ENCODE results near the gene GSC2. TPM values are rescaled to one million over a fixed set of nuclear protein-coding genes. Genes with fewer than 3 reads are reported as not detected.
A peak's percentile ranks its signal among the peaks of the same experiment; 100 is the strongest.

GSC2 gene
- total and polyA plus RNA-seq, 9 of the 15 experiments (the other 6 are each of a cell fraction or from before 2014, with no cell fraction given) = not detected

DNA sequence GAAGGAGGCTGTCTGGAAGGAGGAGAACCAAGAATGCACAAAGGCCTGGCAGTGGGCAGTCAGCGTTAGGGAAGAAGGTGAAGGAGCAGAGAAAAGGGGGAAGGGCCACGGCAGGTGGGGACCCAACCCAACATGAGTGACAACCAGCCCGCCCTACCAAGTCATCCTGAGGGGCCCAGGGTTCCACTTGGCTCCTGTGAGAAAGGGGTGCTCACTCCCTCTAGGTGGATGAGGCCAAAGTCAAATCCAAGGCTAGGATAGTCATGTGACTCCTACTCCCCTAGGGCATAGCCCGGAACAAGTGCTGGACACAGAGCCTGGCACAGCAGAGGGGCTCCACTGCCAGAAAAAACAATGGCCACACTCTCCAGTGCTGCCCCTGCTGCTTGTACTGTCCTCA, 25.7 kb downstream of the GSC2 start:
- CTCF ChIA-PET (ENCODE audit: low intra/inter-chr PET ratio) = no interaction called here
- TF ChIP-seq, protein P1, sequence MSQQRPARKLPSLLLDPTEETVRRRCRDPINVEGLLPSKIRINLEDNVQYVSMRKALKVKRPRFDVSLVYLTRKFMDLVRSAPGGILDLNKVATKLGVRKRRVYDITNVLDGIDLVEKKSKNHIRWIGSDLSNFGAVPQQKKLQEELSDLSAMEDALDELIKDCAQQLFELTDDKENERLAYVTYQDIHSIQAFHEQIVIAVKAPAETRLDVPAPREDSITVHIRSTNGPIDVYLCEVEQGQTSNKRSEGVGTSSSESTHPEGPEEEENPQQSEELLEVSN (IDR thresholded peaks at IDR 0.05; ENCODE audit: borderline replicate concordance in 1 of 2, extremely low read depth in 1 of 2, insufficient read depth in 1 of 2, insufficient read length in 1 of 2, low read depth in 1 of 2, low read length in 1 of 2, poor library complexity in 1 of 2, severe bottlenecking in 1 of 2) = no peak
- no peak for TF ChIP-seq MYC (IDR thresholded peaks at IDR 0.05; ENCODE audit: low read depth, low read length)
- TF ChIP-seq MYC (CRISPR knock-in tag; IDR thresholded peaks at IDR 0.05; ENCODE audit: borderline replicate concordance, low read depth) = no peak
- TF ChIP-seq ATF1 (CRISPR knock-in tag; IDR thresholded peaks at IDR 0.05) = no peak
- no peak for TF ChIP-seq ATF1 (tag; IDR thresholded peaks at IDR 0.05)
- no peak for TF ChIP-seq THRAP3 (IDR thresholded peaks at IDR 0.05; ENCODE audit: borderline replicate concordance)
- no peak for TF ChIP-seq ESRRB (CRISPR knock-in tag; IDR thresholded peaks at IDR 0.05; ENCODE audit: borderline replicate concordance)
- TF ChIP-seq, protein P2, sequence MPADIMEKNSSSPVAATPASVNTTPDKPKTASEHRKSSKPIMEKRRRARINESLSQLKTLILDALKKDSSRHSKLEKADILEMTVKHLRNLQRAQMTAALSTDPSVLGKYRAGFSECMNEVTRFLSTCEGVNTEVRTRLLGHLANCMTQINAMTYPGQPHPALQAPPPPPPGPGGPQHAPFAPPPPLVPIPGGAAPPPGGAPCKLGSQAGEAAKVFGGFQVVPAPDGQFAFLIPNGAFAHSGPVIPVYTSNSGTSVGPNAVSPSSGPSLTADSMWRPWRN (IDR thresholded peaks at IDR 0.05; ENCODE audit: low read depth) = no peak
- 0 out of 2 replicates have a peak, but pooled peaks have one; percentile 38 for TF ChIP-seq BHLHE40 (IDR thresholded peaks at IDR 0.05; ENCODE audit: low read length)
- TF ChIP-seq, protein P3, sequence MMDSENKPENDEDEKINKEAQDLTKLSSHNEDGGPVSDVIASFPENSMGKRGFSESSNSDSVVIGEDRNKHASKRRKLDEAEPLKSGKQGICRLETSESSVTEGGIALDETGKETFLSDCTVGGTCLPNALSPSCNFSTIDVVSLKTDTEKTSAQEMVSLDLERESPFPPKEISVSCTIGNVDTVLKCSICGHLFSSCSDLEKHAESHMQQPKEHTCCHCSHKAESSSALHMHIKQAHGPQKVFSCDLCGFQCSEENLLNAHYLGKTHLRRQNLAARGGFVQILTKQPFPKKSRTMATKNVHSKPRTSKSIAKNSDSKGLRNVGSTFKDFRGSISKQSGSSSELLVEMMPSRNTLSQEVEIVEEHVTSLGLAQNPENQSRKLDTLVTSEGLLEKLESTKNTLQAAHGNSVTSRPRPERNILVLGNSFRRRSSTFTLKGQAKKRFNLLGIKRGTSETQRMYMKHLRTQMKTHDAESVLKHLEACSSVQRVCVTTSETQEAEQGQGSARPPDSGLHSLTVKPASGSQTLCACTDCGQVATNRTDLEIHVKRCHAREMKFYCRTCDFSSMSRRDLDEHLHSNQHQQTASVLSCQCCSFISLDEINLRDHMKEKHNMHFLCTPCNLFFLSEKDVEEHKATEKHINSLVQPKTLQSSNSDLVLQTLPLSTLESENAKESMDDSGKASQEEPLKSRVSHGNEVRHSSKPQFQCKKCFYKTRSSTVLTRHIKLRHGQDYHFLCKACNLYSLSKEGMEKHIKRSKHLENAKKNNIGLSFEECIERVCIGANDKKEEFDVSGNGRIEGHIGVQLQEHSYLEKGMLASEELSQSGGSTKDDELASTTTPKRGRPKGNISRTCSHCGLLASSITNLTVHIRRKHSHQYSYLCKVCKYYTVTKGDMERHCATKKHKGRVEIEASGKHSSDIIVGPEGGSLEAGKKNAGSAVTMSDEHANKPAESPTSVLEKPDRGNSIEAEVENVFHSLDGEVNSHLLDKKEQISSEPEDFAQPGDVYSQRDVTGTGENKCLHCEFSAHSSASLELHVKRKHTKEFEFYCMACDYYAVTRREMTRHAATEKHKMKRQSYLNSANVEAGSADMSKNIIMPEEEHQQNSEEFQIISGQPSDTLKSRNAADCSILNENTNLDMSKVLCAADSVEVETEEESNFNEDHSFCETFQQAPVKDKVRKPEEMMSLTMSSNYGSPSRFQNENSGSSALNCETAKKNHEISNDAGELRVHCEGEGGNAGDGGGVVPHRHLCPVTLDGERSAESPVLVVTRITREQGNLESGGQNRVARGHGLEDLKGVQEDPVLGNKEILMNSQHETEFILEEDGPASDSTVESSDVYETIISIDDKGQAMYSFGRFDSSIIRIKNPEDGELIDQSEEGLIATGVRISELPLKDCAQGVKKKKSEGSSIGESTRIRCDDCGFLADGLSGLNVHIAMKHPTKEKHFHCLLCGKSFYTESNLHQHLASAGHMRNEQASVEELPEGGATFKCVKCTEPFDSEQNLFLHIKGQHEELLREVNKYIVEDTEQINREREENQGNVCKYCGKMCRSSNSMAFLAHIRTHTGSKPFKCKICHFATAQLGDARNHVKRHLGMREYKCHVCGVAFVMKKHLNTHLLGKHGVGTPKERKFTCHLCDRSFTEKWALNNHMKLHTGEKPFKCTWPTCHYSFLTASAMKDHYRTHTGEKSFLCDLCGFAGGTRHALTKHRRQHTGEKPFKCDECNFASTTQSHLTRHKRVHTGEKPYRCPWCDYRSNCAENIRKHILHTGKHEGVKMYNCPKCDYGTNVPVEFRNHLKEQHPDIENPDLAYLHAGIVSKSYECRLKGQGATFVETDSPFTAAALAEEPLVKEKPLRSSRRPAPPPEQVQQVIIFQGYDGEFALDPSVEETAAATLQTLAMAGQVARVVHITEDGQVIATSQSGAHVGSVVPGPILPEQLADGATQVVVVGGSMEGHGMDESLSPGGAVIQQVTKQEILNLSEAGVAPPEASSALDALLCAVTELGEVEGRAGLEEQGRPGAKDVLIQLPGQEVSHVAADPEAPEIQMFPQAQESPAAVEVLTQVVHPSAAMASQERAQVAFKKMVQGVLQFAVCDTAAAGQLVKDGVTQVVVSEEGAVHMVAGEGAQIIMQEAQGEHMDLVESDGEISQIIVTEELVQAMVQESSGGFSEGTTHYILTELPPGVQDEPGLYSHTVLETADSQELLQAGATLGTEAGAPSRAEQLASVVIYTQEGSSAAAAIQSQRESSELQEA (IDR thresholded peaks at IDR 0.05; ENCODE audit: low read depth) = 0 out of 2 replicates have a peak, but pooled peaks have one; percentile 25
- no peak for TF ChIP-seq MED1 (CRISPR knock-in tag; IDR thresholded peaks at IDR 0.05; ENCODE audit: borderline replicate concordance)
- TF ChIP-seq NFE2 (IDR thresholded peaks at IDR 0.05; ENCODE audit: low read depth) = no peak
- no peak for TF ChIP-seq NFYB (IDR thresholded peaks at IDR 0.05; ENCODE audit: extremely low read depth, insufficient read length)

More for the DNA sequence above, 25.7 kb downstream of the GSC2 start:
- Histone ChIP-seq H3K36me3 (ENCODE audit: control insufficient read depth, insufficient read depth, low read length) (peaks cover 11% of the 10 kb centered on the region), H3K27me3 (ENCODE audit: control insufficient read depth in 2 of 2, insufficient read depth in 2 of 2, low read length in 2 of 2) (peaks cover 18 to 30% of the 10 kb centered on the region in 2 experiments; a peak in 4 of 5 replicates), H3K9me3 (replicated peaks; ENCODE audit: control insufficient read depth, insufficient read depth, low read depth, low read length) (no peaks in the 10 kb centered on the region), H3K4me3 (no peak overlapping the region), H4K20me1 (replicated peaks; ENCODE audit: control insufficient read depth, insufficient read depth, low read length) (peaks cover 32% of the 10 kb centered on the region), H3K9me1 (ENCODE audit: control insufficient read depth, insufficient read depth, low read length) (peaks cover 3% of the 10 kb centered on the region), H2AFZ (ENCODE audit: low read depth, low read length) (no peak overlapping the region), H3K27ac (ENCODE audit: extremely low read depth, low read depth, low read length) (no peak overlapping the region), H3K79me2 (ENCODE audit: control insufficient read depth, insufficient read depth, low read length) (peaks cover 29% of the 10 kb centered on the region), H3K4me1 (replicated peaks in 1 of 2; ENCODE audit: control insufficient read depth in 2 of 2, insufficient read depth in 2 of 2, low read length in 2 of 2) (peaks cover 25 to 51% of the 10 kb centered on the region in 2 experiments), H3K9ac (ENCODE audit: insufficient read depth in 1 of 2, low read depth in 2 of 2, low read length in 2 of 2) (peak overlapping the region in 1 of 2 experiments; percentile 8; a peak in 1 of 4 replicates), H3K4me2 (ENCODE audit: insufficient read depth, low read length) (no peak overlapping the region)
- BruUV-seq (replicated peaks) = no TSS peak
- 49% methylated on average over 4 of the region's 4 CpGs for WGBS (ENCODE audit: insufficient coverage, low coverage, missing lambda C conversion rate)
- no peak for FAIRE-seq
- POLR2A ChIA-PET = interaction anchor here (0.5 to 5.0 kb wide), 9 partner anchors 8 to 49 kb away, joined by 3 to 44 read pairs (median 12); partner anchors contain the start of gene ESS2
- no peak for DNase-seq (ENCODE audit: extremely low read depth in 1 of 4, low spot score in 3 of 4)
- intact Hi-C loops (cut with micrococcal nuclease) = loop anchor here (5.0 to 10.0 kb wide), 3 partner anchors 308 to 500 kb away; partner anchors contain the start of genes CDC45, HIRA, MRPL40 and UFD1
- in situ Hi-C loops (cut with MboI) = no loop called here
- ATAC-seq = no peak

Data from K562 (cell line).